IPS-15b (cell line): Measurements from ENCODE around the gene NCMAP.
"Not testable (repeated sequence)": the region's sequence is repeated elsewhere in the genome, so short reads cannot be mapped to it uniquely, and the experiment has no call there.

Experiments
- H3K27me3 ChIP-seq: one replicate; pipeline ENCODE4 v1.6.1; 2013; ENCODE audit warnings: low read length; ENCODE audit not compliant: control insufficient read depth, insufficient read depth
- H3K36me3 ChIP-seq: one replicate; pipeline ENCODE4 v1.6.1; 2013; ENCODE audit warnings: low read length; ENCODE audit not compliant: control insufficient read depth, insufficient read depth
- H3K4me1 ChIP-seq: one replicate; pipeline ENCODE4 v1.6.1; 2013; ENCODE audit warnings: mild to moderate bottlenecking, low read length; ENCODE audit not compliant: control insufficient read depth, insufficient read depth
- H3K4me3 ChIP-seq: one replicate; pipeline ENCODE4 v1.5.1; 2013; ENCODE audit warnings: low read depth, low read length
- H3K9ac ChIP-seq: one replicate; pipeline ENCODE4 v1.6.1; 2013; ENCODE audit warnings: low read depth, mild to moderate bottlenecking, low read length
- H3K9me3 ChIP-seq: one replicate; pipeline ENCODE4 v1.6.1; 2013; ENCODE audit warnings: mild to moderate bottlenecking, low read length; ENCODE audit not compliant: control insufficient read depth, insufficient read depth

The NCMAP gene

DNA sequence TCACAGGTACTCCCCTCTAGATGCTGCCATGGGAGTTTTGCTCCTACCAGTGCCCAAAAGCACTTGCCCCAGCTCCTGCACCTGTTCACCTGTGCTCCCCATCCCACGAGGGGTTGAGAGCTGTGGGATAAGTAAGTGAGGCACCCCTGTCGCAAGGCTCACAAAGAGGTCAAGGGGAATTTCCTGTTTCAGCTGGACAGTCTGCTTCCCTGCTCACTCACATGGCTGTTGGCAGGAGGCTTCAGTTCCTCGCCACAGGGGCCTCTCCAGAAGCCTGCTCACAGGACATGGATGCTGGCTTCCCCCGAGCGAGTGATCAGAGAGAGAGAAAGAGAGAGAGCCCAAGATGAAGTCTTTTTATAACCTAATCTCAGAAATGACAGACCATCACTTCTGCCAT is 8.7 kb upstream of the NCMAP start:
- H3K36me3 ChIP-seq = no peaks in the 10 kb centered on the region
- H3K9ac ChIP-seq = no peak overlapping the region
- H3K9me3 ChIP-seq = no peaks in the 10 kb centered on the region
- H3K4me1 ChIP-seq = peaks cover 3% of the 10 kb centered on the region
- H3K27me3 ChIP-seq = no peaks in the 10 kb centered on the region
- H3K4me3 ChIP-seq = no peak overlapping the region

DNA sequence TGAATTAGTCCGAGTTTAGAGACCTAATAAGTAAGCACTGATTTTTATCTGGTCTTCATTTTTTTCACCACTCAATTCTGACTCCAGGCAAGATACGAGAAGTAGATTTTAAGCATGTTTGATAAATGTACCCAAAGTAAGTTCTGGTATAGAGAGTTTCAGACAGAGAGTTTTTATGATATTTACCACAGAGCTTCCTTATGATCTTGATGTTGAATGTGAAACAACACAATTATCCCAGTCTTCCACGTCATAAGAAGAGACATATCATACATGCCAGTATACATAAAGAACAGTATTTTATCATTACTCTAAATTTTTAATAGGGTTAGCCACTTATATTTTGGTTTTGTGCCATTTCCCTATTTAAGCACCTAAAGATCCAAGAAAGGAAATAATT is 7.8 kb upstream of the NCMAP start:
- no peaks in the 10 kb centered on the region for H3K27me3 ChIP-seq
- H3K4me1 ChIP-seq = peaks cover 5% of the 10 kb centered on the region
- no peak overlapping the region for H3K9ac ChIP-seq

DNA sequence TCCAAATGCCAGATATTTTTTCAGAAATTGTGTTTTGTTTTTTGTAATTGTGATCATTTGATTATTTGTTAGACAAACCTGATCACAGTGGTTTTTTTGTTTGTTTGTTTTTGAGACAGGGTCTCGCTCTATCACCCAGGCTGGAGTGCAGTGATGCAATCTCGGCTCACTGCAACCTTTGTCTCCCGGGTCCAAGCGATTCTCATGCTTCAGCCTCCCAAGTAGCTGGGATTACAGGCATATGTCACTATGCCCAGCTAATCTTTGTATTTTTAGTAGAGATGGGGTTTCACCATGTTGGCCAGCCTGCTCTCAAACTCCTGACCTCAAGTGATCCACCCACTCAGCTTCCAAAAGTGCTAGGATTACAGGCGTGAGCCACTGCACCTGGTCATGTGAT is 6.7 kb upstream of the NCMAP start:
- H3K4me3 ChIP-seq = not testable (repeated sequence)

More for the DNA sequence above, 7.8 kb upstream of the NCMAP start:
- H3K9me3 ChIP-seq = no peaks in the 10 kb centered on the region
- H3K4me3 ChIP-seq = no peak overlapping the region
- H3K36me3 ChIP-seq = no peaks in the 10 kb centered on the region

DNA sequence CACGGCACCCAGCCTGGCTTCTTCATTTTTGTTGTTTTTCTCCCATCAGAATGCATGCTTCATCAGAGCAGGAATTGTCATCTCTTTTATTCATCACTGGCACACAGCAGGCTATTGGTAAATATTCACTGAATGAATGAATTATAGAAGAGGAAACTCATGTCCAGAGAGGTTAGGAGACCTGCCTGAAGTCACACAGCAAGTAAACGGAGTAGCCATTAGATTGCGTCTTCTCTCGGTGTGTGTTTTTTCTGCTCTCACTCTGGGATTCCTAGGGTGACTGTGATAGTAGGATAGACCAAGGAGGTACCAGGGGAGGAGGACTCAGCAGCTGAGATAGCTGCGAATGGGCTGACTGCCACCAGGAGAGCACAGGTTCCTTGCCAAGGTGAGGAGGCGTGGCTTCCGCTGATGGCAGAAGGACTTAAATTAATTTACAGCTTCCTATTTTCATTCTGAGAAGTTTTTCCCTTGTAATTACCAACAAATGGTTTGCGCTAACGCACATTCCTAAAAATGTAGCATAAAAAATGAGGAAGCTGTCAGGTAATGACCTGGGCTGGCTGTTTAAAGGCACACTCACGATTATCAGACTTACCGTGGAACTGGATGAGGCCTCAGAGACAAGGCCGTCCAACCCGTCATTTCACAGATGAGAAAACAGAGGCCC is 4.5 kb upstream of the NCMAP start:
- Histone ChIP-seq H3K4me1 (peaks cover 5% of the 10 kb centered on the region), H3K36me3 (no peaks in the 10 kb centered on the region), H3K9ac (no peak overlapping the region), H3K9me3 (no peaks in the 10 kb centered on the region), H3K4me3 (no peak overlapping the region), H3K27me3 (peaks cover 16% of the 10 kb centered on the region)

More for the DNA sequence above, 6.7 kb upstream of the NCMAP start:
- H3K36me3 ChIP-seq, H3K27me3 ChIP-seq, H3K9me3 ChIP-seq, H3K4me1 ChIP-seq, H3K9ac ChIP-seq: not testable (repeated sequence)

DNA sequence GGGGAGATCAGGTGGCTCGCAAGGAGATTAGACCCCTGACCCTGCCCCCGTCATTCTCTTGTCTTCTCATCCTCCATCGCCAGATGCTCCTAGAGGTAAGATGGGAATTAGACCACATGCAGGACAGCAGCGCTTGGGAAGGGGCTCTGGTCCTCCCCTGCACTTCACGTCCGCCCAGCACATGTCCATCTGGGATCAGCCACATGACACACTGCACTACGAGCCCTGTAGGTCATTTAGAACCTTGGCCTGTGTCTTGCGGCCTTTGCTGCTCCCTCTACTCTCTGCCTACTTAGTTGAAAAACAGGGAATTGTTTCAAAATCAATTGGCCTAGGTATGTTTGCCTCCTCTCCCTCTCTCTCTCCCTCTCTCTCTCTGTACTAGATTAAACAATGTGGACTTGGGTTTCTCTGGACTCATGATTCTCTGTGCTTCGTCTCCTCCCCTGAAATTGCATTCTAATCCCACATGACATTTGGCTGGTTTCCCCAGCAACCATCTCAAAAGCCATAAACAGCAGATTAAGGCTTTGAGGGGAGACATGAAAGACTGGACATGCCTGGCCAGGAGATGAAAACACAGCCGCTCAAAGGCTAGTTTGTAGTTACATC is 3.8 kb upstream of the NCMAP start:
- peaks cover 22% of the 10 kb centered on the region for H3K27me3 ChIP-seq

DNA sequence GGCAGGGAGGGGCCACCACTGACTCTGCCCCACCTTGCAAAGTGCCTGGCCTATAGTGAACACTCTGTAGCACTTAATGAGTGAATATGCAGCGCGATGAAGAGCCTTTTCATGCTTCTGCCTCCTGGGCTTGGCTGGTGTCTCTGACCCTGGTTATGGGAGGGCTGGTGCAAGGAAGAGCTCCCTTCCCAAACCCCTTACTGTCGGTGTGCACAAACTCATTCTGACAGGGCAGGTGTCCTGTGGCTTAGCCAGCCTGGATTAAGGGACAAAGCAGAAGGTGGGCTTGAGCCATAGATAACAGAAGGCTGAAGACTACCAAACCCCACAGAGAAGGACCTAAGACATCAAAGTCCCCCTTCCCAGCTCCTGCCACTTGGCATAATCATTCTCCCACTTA is 2.0 kb upstream of the NCMAP start:
- Histone ChIP-seq H3K27me3 (peaks cover 26% of the 10 kb centered on the region), H3K4me3 (no peak overlapping the region), H3K36me3 (no peaks in the 10 kb centered on the region), H3K9me3 (no peaks in the 10 kb centered on the region), H3K9ac (no peak overlapping the region), H3K4me1 (peaks cover 5% of the 10 kb centered on the region)

More for the DNA sequence above, 3.8 kb upstream of the NCMAP start:
- Histone ChIP-seq H3K9me3 (no peaks in the 10 kb centered on the region), H3K4me3 (no peak overlapping the region), H3K4me1 (peaks cover 5% of the 10 kb centered on the region), H3K9ac (no peak overlapping the region), H3K36me3 (no peaks in the 10 kb centered on the region)

DNA sequence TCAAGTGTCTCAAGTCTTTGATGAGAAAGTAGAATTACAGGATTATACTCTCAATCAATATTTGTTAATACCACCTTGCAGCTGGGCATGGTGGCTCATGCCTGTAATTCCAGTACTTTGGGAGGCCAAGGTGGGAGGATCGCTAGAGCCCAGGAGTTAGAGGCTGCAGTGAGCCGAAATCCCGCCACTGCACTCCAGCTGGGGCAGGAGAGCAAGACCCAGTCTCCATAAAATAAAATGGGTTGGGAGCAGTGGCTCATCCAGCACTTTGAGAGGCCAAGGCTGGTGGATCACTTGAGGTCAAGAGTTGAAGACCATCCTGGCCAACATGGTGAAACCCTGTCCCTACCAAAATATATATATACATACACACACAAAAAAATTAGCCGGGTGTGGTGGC is 1.2 kb upstream of the NCMAP start:
- Histone ChIP-seq H3K36me3 (no peaks in the 10 kb centered on the region), H3K9me3 (no peaks in the 10 kb centered on the region), H3K9ac (no peak overlapping the region), H3K4me1 (peaks cover 7% of the 10 kb centered on the region), H3K27me3 (peaks cover 26% of the 10 kb centered on the region), H3K4me3 (no peak overlapping the region)

DNA sequence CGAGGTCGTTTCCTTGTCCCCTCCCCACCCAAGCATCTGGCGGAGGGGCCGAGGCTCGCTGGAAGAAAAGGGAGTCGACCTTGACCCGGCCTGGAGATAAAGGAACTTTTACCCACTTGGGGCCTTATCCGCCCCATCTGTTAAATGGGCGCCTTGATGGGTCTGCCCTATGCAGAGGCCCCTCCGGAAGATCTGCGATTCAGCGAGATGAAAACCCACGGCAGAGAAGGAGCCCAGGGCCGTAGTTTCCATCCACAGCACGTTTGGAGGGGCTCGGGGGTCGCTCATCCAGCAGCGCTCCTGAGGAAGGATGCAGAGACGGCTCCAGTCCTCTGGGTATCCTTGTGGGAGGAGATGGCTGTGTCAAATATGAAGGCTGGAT is 518 bp downstream of the NCMAP start:
- H3K9me3 ChIP-seq = no peaks in the 10 kb centered on the region
- peaks cover 26% of the 10 kb centered on the region for H3K27me3 ChIP-seq
- H3K4me3 ChIP-seq = peak overlapping the region; percentile 64
- H3K4me1 ChIP-seq = peaks cover 7% of the 10 kb centered on the region
- H3K9ac ChIP-seq = no peak overlapping the region
- no peaks in the 10 kb centered on the region for H3K36me3 ChIP-seq

DNA sequence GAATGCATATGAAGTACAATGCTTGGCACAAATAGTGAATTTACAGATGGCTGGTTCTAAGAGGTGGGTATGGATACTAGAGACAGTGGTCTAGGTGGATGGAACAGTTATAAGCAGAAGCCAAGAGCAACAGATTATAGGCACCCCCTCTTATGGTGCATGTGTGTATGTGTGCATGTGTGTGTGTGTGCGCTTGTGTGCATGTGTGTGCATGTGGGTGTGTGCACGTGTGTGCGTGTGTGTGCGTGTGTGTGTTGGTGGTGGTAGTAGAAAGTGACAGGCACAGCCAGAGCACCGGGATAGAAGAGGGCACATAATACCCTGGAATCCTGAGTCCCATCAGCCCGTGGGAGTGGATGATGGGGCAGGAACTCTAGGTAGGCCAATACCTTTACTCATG is 1.3 kb downstream of the NCMAP start:
- H3K9ac ChIP-seq = no peak overlapping the region
- H3K9me3 ChIP-seq = no peaks in the 10 kb centered on the region
- H3K4me1 ChIP-seq = peaks cover 4% of the 10 kb centered on the region
- H3K27me3 ChIP-seq = peaks cover 26% of the 10 kb centered on the region
- no peak overlapping the region for H3K4me3 ChIP-seq
- H3K36me3 ChIP-seq = no peaks in the 10 kb centered on the region

DNA sequence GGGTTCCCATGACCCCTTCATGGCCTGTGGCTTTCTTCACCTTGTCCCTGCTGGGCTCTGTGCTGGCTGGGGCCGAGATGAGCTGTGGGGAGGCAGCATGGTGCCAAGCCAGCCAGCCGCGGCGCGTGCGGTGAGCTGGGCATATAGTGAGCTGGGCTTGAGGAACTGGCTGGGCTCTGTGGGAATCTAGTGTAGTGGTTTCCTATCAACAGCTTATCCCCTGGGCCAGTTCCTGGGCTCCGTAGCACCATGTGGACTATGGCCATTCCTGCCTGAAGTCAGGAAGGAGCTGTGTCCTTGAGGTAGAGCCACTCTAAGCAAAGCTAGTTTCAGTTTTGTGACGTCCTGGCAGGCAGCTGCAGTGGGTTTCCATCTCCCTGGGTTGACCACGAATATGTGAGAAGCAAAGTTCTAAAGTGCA is 1.8 kb downstream of the NCMAP start:
- peaks cover 26% of the 10 kb centered on the region for H3K27me3 ChIP-seq
- no peaks in the 10 kb centered on the region for H3K9me3 ChIP-seq
- H3K4me3 ChIP-seq = no peak overlapping the region
- no peaks in the 10 kb centered on the region for H3K36me3 ChIP-seq
- peaks cover 5% of the 10 kb centered on the region for H3K4me1 ChIP-seq
- H3K9ac ChIP-seq = no peak overlapping the region

DNA sequence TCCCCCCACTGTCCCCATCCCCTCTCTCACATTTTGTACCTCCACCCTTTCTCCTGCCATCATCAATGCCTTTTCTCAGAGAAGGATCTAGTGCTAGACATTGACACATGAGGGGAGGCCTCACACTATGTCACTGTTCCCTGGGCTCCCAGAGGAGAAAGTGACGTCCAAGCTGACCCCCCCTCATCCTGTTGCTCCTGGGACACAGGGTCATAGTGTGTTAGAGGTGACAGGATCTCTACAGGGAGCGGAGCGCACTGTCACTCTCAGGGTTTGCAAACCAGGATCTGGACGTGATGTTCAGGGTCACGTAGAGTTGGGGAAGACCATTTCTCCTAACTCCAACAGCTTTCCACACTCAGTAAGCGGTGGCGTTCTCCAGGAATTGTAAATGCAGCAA is 2.6 kb downstream of the NCMAP start:
- peaks cover 26% of the 10 kb centered on the region for H3K27me3 ChIP-seq

More for the DNA sequence above, 2.6 kb downstream of the NCMAP start:
- Histone ChIP-seq H3K9me3 (no peaks in the 10 kb centered on the region), H3K4me1 (peaks cover 8% of the 10 kb centered on the region), H3K9ac (no peak overlapping the region), H3K4me3 (no peak overlapping the region), H3K36me3 (no peaks in the 10 kb centered on the region)
